B cell (primary cell): Measurements from ENCODE around the gene CTTN. TPM values are rescaled to one million over a fixed set of nuclear protein-coding genes. Genes with fewer than 3 reads are reported as not detected.

Experiments used
- ATAC-seq: fragments of 200-7000 bp; cut with Tn5 transposase; one replicate; pipeline ENCODE4 v1.10.0; 2021; ENCODE audit warnings: low read depth, mild to moderate bottlenecking, moderate number of reproducible peaks, moderate library complexity
- CTCF ChIA-PET: fragments of 350-600 bp; sonication (Branson Sonifier 250); formaldehyde crosslinking; loops from one replicate; lab custom pipeline; 2021; ENCODE audit warnings: antibody characterized with exemption, inconsistent platforms; lab: Charles Lee
- POLR2A ChIA-PET: fragments of 350-600 bp; sonication (Branson Sonifier 250); formaldehyde crosslinking; loops from one replicate; lab custom pipeline; 2021; ENCODE audit warnings: antibody characterized with exemption; lab: Charles Lee
- DNase-seq: peaks from one replicate; pipeline ENCODE4 v3.0.0; 2013
- H2AFZ ChIP-seq: 2 replicates; pipeline ENCODE4 v1.6.1; 2012; ENCODE audit warnings: mild to moderate bottlenecking, low read depth, low read length; ENCODE audit not compliant: insufficient read depth, poor library complexity, severe bottlenecking
- H3K27ac ChIP-seq, 2 donors: 1 replicate in 1 of 2; 2 replicates in 1 of 2; pipeline ENCODE4 v1.5.1; 2012 to 2013; ENCODE audit warnings: low read length in 2 of 2, mild to moderate bottlenecking in 2 of 2, moderate library complexity in 1 of 2
- H3K27me3 ChIP-seq, 4 experiments: fragments of 200-600 bp in 1 of 4; sonication (generic) in 1 of 4; replicated peaks in 1 of 4; 1 replicate in 2 of 4; 2 replicates in 2 of 4; pipeline versions ENCODE4 v1.6.1 to v1.7.0; 2013 to 2016; ENCODE audit warnings: low read length in 3 of 4, mild to moderate bottlenecking in 2 of 4, mixed read lengths in 1 of 4, moderate library complexity in 1 of 4; ENCODE audit not compliant: insufficient read depth in 4 of 4, control insufficient read depth in 3 of 4; ENCODE audit errors: control extremely low read depth in 1 of 4
- H3K36me3 ChIP-seq, 2 experiments: replicated peaks in 1 of 2; 1 replicate in 1 of 2; 2 replicates in 1 of 2; pipeline versions ENCODE4 v1.6.1 to v1.7.1; 2013; ENCODE audit warnings: low read length in 1 of 2; ENCODE audit not compliant: insufficient read depth in 2 of 2, control insufficient read depth in 1 of 2; ENCODE audit errors: control extremely low read depth in 1 of 2, extremely low read depth in 1 of 2
- H3K4me1 ChIP-seq, 2 donors: fragments of 200-600 bp in 1 of 2; sonication (generic) in 1 of 2; 1 replicate in 1 of 2; 2 replicates in 1 of 2; pipeline versions ENCODE4 v1.5.1 to v1.6.1; 2013 to 2017; ENCODE audit warnings: low read length in 2 of 2; ENCODE audit not compliant: control insufficient read depth in 2 of 2, insufficient read depth in 2 of 2
- H3K4me2 ChIP-seq: replicated peaks from 2 replicates; pipeline ENCODE3; 2012; ENCODE audit warnings: mild to moderate bottlenecking, low read depth, low read length; ENCODE audit not compliant: poor library complexity, severe bottlenecking
- H3K4me3 ChIP-seq, 5 experiments: fragments of 200-600 bp in 1 of 5; sonication (generic) in 1 of 5; 1 replicate in 3 of 5; 2 replicates in 2 of 5; pipeline versions ENCODE4 v1.5.1 to v1.7.0; 2011 to 2016; ENCODE audit warnings: low read length in 4 of 5, mild to moderate bottlenecking in 4 of 5, low read depth in 2 of 5, control low read depth in 1 of 5, moderate library complexity in 1 of 5; ENCODE audit not compliant: insufficient read depth in 1 of 5; ENCODE audit errors: control extremely low read depth in 1 of 5, extremely low read depth in 1 of 5
- H3K79me2 ChIP-seq: fragments of 200-600 bp; sonication (generic); one replicate; pipeline ENCODE4 v1.6.0; 2016; ENCODE audit warnings: low read length; ENCODE audit not compliant: control insufficient read depth, insufficient read depth
- H3K9ac ChIP-seq: fragments of 200-600 bp; sonication (generic); 2 replicates; pipeline ENCODE4 v1.6.1; 2017; ENCODE audit warnings: mild to moderate bottlenecking, low read length, moderate library complexity
- H3K9me3 ChIP-seq, 3 donors: one replicate each; pipeline versions ENCODE4 v1.6.1 to v1.7.1; 2013; ENCODE audit warnings: low read length in 2 of 3; ENCODE audit not compliant: control insufficient read depth in 2 of 3, insufficient read depth in 1 of 3; ENCODE audit errors: control extremely low read depth in 1 of 3
- H4K20me1 ChIP-seq: 2 replicates; pipeline ENCODE4 v1.6.0; 2012; ENCODE audit warnings: mild to moderate bottlenecking, low read length; ENCODE audit not compliant: insufficient read depth, control insufficient read depth, poor library complexity, severe bottlenecking
- H3K27ac Mint-ChIP-seq: one replicate; pipeline ENCODE4 v1.8.0; 2021; ENCODE audit warnings: mixed read lengths
- H3K27me3 Mint-ChIP-seq: one replicate; pipeline ENCODE4 v1.8.0; 2021; ENCODE audit warnings: mixed read lengths
- H3K4me1 Mint-ChIP-seq: one replicate; pipeline ENCODE4 v1.8.0; 2021; ENCODE audit warnings: mixed read lengths
- H3K4me3 Mint-ChIP-seq: one replicate; pipeline ENCODE4 v1.8.0; 2021; ENCODE audit warnings: mixed read lengths
- H3K9me3 Mint-ChIP-seq: one replicate; pipeline ENCODE4 v1.8.0; 2022; ENCODE audit warnings: mixed read lengths; ENCODE audit not compliant: insufficient read depth
- CTCF ChIP-seq: fragments of 200-600 bp; IDR thresholded peaks from one replicate; pipeline ENCODE4 v1.8.0; 2022; ENCODE audit warnings: antibody characterized with exemption, mild to moderate bottlenecking
- EZH2 ChIP-seq: IDR thresholded peaks from 2 replicates; pipeline ENCODE4 v1.6.1; 2012; ENCODE audit warnings: borderline replicate concordance, low read depth, mild to moderate bottlenecking, moderate library complexity, low read length; ENCODE audit not compliant: insufficient read depth, poor library complexity, severe bottlenecking
- WGBS: methylation state at CpG from one replicate; pipeline ENCODE4 v1.1.5; 2013; ENCODE audit warnings: missing lambda C conversion rate; ENCODE audit not compliant: insufficient coverage; 5-methylcytosine and 5-hydroxymethylcytosine counted together
- intact Hi-C: fragments of 100-400 bp; cut with micrococcal nuclease; formaldehyde crosslinking; loops from one replicate; pipeline ENCODE4 v1.10.0; 2022
- polyA plus RNA-seq: library from polyadenylated mRNA; depleted of rRNA; stranded (reverse); fragments of >200 nt; gene quantifications from 2 replicates; pipeline ENCODE4 v1.2.3, GENCODE V29; 2012
- total RNA-seq, 2 donors: library from RNA; stranded (reverse); fragments of 120-200 nt in 1 of 2; gene quantifications; 1 replicate in 1 of 2; 2 replicates in 1 of 2; pipeline versions ENCODE4 v1.2.3 to v1.2.4, GENCODE V29; 2013 to 2022

Gene CTTN
- total and polyA plus RNA-seq, 2 donors (not counting 1 experiment from before 2014, with no cell fraction given): 0.34 TPM; not detected in 1

DNA sequence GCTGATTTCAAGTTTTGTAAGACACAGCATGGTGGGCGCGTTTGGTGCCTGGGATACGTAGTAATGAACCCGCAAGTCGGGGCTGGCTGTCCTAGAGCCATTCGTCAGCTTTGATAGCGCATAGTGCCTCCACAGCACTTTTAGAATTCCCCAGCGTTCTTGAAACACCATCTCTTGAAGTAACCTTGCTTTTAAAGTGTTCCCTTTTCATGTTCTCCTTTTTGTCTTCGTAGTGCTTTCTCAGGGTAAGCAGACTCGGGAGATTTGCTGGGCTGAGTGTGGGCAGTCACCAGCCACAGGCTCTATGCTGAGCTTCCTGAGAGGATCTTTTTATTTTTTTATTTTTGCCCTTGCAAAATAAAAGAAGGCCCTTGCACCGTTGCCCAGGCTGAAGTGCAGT is 39.6 kb upstream of the CTTN start:
- CTCF ChIA-PET: no interaction called here
- H3K4me2 ChIP-seq: no peak overlapping the region
- intact Hi-C loops: no loop called here
- peaks cover 13 to 73% of the 10 kb centered on the region in 2 experiments for H3K36me3 ChIP-seq
- POLR2A ChIA-PET: no interaction called here
- Mint-ChIP-seq H3K27me3 (no peaks in the 10 kb centered on the region), H3K9me3 (no peaks in the 10 kb centered on the region), H3K27ac (no peak overlapping the region), H3K4me3 (no peak overlapping the region), H3K4me1 (no peaks in the 10 kb centered on the region)
- H3K27me3 ChIP-seq: no peaks in the 10 kb centered on the region
- 60% methylated on average over 9 of the region's 11 CpGs for WGBS
- no peaks in the 10 kb centered on the region for H3K9me3 ChIP-seq
- H3K4me1 ChIP-seq: no peaks in the 10 kb centered on the region
- DNase-seq (no peak), ATAC-seq (no peak)
- no peaks in the 10 kb centered on the region for H4K20me1 ChIP-seq
- H2AFZ ChIP-seq: no peak overlapping the region
- H3K79me2 ChIP-seq: no peaks in the 10 kb centered on the region
- no peak overlapping the region for H3K27ac ChIP-seq
- TF ChIP-seq CTCF (no peak), EZH2 (no peak)
- no peak overlapping the region for H3K4me3 ChIP-seq
- H3K9ac ChIP-seq: no peak overlapping the region

- H3K79me2 ChIP-seq: no peaks in the 10 kb centered on the region
- H4K20me1 ChIP-seq: no peaks in the 10 kb centered on the region
- no peak overlapping the region for H3K4me2 ChIP-seq
- POLR2A ChIA-PET: no interaction called here
- H3K27ac ChIP-seq: no peak overlapping the region
- CTCF ChIA-PET: no interaction called here
- H3K4me3 ChIP-seq: no peak overlapping the region
- H3K36me3 ChIP-seq: peaks cover 14 to 68% of the 10 kb centered on the region in 2 experiments
- Mint-ChIP-seq H3K4me1 (peaks cover 2% of the 10 kb centered on the region), H3K9me3 (no peaks in the 10 kb centered on the region), H3K4me3 (no peak overlapping the region), H3K27me3 (no peaks in the 10 kb centered on the region), H3K27ac (no peak overlapping the region)
- H3K9ac ChIP-seq: no peak overlapping the region
- no peak for DNase-seq
- no peaks in the 10 kb centered on the region for H3K9me3 ChIP-seq
- intact Hi-C loops: no loop called here
- H2AFZ ChIP-seq: no peak overlapping the region
- WGBS: 100% methylated on average over 3 of the region's 8 CpGs
- no peaks in the 10 kb centered on the region for H3K27me3 ChIP-seq
- no peak for ATAC-seq
- H3K4me1 ChIP-seq: peaks cover under 1 to 1% of the 10 kb centered on the region in 2 donors
- no peak for TF ChIP-seq EZH2
These were observed 38.7 kb upstream of the CTTN start for GRCh38 chr11:70359451-70360205.
